ENCODE measurements around the gene KIF18A.

GRCh38 chr11:28038775-28039174 is 69.2 kb downstream of the KIF18A start:
- TF ChIP-seq, protein P1, sequence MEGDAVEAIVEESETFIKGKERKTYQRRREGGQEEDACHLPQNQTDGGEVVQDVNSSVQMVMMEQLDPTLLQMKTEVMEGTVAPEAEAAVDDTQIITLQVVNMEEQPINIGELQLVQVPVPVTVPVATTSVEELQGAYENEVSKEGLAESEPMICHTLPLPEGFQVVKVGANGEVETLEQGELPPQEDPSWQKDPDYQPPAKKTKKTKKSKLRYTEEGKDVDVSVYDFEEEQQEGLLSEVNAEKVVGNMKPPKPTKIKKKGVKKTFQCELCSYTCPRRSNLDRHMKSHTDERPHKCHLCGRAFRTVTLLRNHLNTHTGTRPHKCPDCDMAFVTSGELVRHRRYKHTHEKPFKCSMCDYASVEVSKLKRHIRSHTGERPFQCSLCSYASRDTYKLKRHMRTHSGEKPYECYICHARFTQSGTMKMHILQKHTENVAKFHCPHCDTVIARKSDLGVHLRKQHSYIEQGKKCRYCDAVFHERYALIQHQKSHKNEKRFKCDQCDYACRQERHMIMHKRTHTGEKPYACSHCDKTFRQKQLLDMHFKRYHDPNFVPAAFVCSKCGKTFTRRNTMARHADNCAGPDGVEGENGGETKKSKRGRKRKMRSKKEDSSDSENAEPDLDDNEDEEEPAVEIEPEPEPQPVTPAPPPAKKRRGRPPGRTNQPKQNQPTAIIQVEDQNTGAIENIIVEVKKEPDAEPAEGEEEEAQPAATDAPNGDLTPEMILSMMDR (IDR thresholded peaks at IDR 0.05; ENCODE audit: insufficient read depth, low read length): no peak
- TF ChIP-seq REST (IDR thresholded peaks at IDR 0.05; ENCODE audit: insufficient replicate concordance, low read depth) (no peak), POLR2AphosphoS5 (IDR thresholded peaks at IDR 0.05; ENCODE audit: low read depth) (no peak), SPI1 (IDR thresholded peaks at IDR 0.05; ENCODE audit: borderline replicate concordance, low read depth) (no peak)
